Measurements from ENCODE around the gene TPD52L1. TPM values are rescaled to one million over a fixed set of nuclear protein-coding genes. Genes with fewer than 3 reads are reported as not detected.

Gene TPD52L1
- total and polyA plus RNA-seq, 2 of the 4 experiments (the other 2 are of a cell fraction), result 10.2 to 13.5 TPM

GRCh38 chr6:125193208-125193607, 39.6 kb downstream of the TPD52L1 start:
- Histone ChIP-seq H2BK120ac (ENCODE audit: low read depth, low read length) (no peak overlapping the region; the same call in 1 of the 2 replicates), H3K4ac (ENCODE audit: low read depth, low read length) (no peak overlapping the region), H4K5ac (ENCODE audit: low read depth, low read length) (no peak overlapping the region), H4K91ac (ENCODE audit: insufficient read depth, low read depth, low read length) (no peak overlapping the region), H3K79me1 (ENCODE audit: low read depth in 1 of 2, low read length in 2 of 2) (no peaks in the 10 kb centered on the region), H3K18ac (ENCODE audit: low read depth, low read length) (no peak overlapping the region; the same call in 1 of the 2 replicates), H3K9me3 (ENCODE audit: control insufficient read depth, insufficient read depth, low read length) (no peaks in the 10 kb centered on the region), H2BK5ac (ENCODE audit: low read depth, low read length, poor library complexity, severe bottlenecking) (no peak overlapping the region), H4K20me1 (ENCODE audit: insufficient read depth, low read length) (no peaks in the 10 kb centered on the region), H2AFZ (replicated peaks; ENCODE audit: low read length, poor library complexity) (no peak overlapping the region), H4K8ac (ENCODE audit: low read depth in 2 of 2, low read length in 2 of 2) (no peak overlapping the region), H2AK5ac (ENCODE audit: low read depth, low read length) (0 out of 2 replicates have a peak overlapping the region, but pooled peaks have one; percentile 8), H3K27ac (ENCODE audit: insufficient read depth, low read length) (no peak overlapping the region), H3K9me1 (ENCODE audit: insufficient read depth, low read length) (peaks cover 3% of the 10 kb centered on the region; the same call in 1 of the 2 replicates), H2AK9ac (replicated peaks; ENCODE audit: low read depth, low read length, poor library complexity) (no peak overlapping the region), H3K4me1 (ENCODE audit: control insufficient read depth, insufficient read depth, low read length) (peaks cover 13% of the 10 kb centered on the region), H3K36me3 (ENCODE audit: control insufficient read depth, insufficient read depth, low read length) (no peaks in the 10 kb centered on the region), H3K27me3 (ENCODE audit: control insufficient read depth, insufficient read depth, low read length) (no peaks in the 10 kb centered on the region), H2BK20ac (ENCODE audit: low read depth, low read length) (no peak overlapping the region), H3K9ac (ENCODE audit: low read depth, low read length) (no peak overlapping the region), H2BK15ac (ENCODE audit: low read depth, low read length) (no peak overlapping the region), H3K23ac (ENCODE audit: low read depth, low read length) (no peak overlapping the region), H3K14ac (replicated peaks; ENCODE audit: low read depth, low read length) (no peak overlapping the region), H3K4me3 (ENCODE audit: insufficient read depth, low read depth, low read length) (no peak overlapping the region), H3K4me2 (ENCODE audit: low read depth, low read length) (no peak overlapping the region), H3K56ac (ENCODE audit: extremely low read depth, insufficient read depth, low read length) (no peak overlapping the region)
- no peak for ATAC-seq (ENCODE audit: low read depth)
- BruUV-seq (replicated peaks), result no TSS peak
- no CpG with 5 or more reads among the region's 2 CpGs for WGBS, 2 experiments (ENCODE audit: extremely low coverage in 2 of 2, insufficient read length in 1 of 2)
- CTCF ChIA-PET, result interaction anchor here (1.5 to 1.6 kb wide), 2 partner anchors 50 to 70 kb away, joined by 4 to 5 read pairs; no protein-coding TSS in a partner anchor
- POLR2A ChIA-PET (ENCODE audit: unreplicated experiment), result no interaction called here
- intact Hi-C loops (cut with micrococcal nuclease), result no loop called here
- no peak for DNase-seq
- dilution Hi-C loops (cut with HindIII; ENCODE audit: low sequenced_read_pairs, unreplicated experiment), result no loop called here
- TF ChIP-seq RCOR1 (IDR thresholded peaks at IDR 0.05; ENCODE audit: insufficient replicate concordance, low read length) (no peak), RFX5 (IDR thresholded peaks at IDR 0.05; ENCODE audit: low read depth, low read length) (no peak), MAFK (IDR thresholded peaks at IDR 0.05; ENCODE audit: low read depth, low read length) (no peak), NFE2L2 (IDR thresholded peaks at IDR 0.05; ENCODE audit: low read depth, low read length) (no peak), FOS (IDR thresholded peaks at IDR 0.05; ENCODE audit: low read depth, low read length) (no peak), POLR2A (IDR thresholded peaks at IDR 0.05; ENCODE audit: low read depth, low read length) (no peak), MXI1 (IDR thresholded peaks at IDR 0.05; ENCODE audit: borderline replicate concordance, low read depth, low read length) (no peak), CHD1 (IDR thresholded peaks at IDR 0.05; ENCODE audit: low read depth, low read length) (no peak), ELK1 (IDR thresholded peaks at IDR 0.05; ENCODE audit: borderline replicate concordance, low read depth, low read length) (no peak), BHLHE40 (IDR thresholded peaks at IDR 0.05; ENCODE audit: low read depth, low read length) (no peak), RAD21 (IDR thresholded peaks at IDR 0.05; ENCODE audit: low read length) (no peak), SMC3 (IDR thresholded peaks at IDR 0.05; ENCODE audit: low read depth, low read length) (no peak), CEBPB (IDR thresholded peaks at IDR 0.05; ENCODE audit: low read depth, low read length) (no peak), MAZ (IDR thresholded peaks at IDR 0.05; ENCODE audit: borderline replicate concordance, low read depth, low read length) (no peak)
- TF ChIP-seq, protein P1, sequence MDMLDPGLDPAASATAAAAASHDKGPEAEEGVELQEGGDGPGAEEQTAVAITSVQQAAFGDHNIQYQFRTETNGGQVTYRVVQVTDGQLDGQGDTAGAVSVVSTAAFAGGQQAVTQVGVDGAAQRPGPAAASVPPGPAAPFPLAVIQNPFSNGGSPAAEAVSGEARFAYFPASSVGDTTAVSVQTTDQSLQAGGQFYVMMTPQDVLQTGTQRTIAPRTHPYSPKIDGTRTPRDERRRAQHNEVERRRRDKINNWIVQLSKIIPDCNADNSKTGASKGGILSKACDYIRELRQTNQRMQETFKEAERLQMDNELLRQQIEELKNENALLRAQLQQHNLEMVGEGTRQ (IDR thresholded peaks at IDR 0.05; ENCODE audit: low read depth, low read length), result no peak
- TF ChIP-seq, protein P2, sequence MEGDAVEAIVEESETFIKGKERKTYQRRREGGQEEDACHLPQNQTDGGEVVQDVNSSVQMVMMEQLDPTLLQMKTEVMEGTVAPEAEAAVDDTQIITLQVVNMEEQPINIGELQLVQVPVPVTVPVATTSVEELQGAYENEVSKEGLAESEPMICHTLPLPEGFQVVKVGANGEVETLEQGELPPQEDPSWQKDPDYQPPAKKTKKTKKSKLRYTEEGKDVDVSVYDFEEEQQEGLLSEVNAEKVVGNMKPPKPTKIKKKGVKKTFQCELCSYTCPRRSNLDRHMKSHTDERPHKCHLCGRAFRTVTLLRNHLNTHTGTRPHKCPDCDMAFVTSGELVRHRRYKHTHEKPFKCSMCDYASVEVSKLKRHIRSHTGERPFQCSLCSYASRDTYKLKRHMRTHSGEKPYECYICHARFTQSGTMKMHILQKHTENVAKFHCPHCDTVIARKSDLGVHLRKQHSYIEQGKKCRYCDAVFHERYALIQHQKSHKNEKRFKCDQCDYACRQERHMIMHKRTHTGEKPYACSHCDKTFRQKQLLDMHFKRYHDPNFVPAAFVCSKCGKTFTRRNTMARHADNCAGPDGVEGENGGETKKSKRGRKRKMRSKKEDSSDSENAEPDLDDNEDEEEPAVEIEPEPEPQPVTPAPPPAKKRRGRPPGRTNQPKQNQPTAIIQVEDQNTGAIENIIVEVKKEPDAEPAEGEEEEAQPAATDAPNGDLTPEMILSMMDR (conservative IDR thresholded peaks at IDR 0.05; ENCODE audit: low read depth, low read length), result no peak
- in situ Hi-C loops (cut with MboI; ENCODE audit: low sequenced_read_pairs), result no loop called here

Measured in IMR-90 (cell line).